NK-92 (cell line): ENCODE results near the gene OVOL2.

Experiments
- DNase-seq: peaks from one replicate; lab custom pipeline; 2025; ENCODE audit not compliant: unreplicated experiment; lab: John Stamatoyannopoulos, UW

Gene OVOL2

GRCh38 chr20:17992224-17992637, 65.5 kb downstream of the OVOL2 start:
- DNase-seq = no peak

GRCh38 chr20:17990278-17990972, 67.3 kb downstream of the OVOL2 start:
- no peak for DNase-seq

GRCh38 chr20:17987988-17988387, 69.7 kb downstream of the OVOL2 start:
- DNase-seq = no peak

GRCh38 chr20:17985388-17986018, 72.2 kb downstream of the OVOL2 start:
- no peak for DNase-seq

GRCh38 chr20:17976305-17976704, 81.4 kb downstream of the OVOL2 start:
- no peak for DNase-seq
